ENCODE results near the gene GALNT17. TPM values are rescaled to one million over a fixed set of nuclear protein-coding genes. Genes with fewer than 3 reads are reported as not detected.

Gene GALNT17
- total RNA-seq, 3 donors from 2014 or later, result 1.2 to 9.9 (median 3.3) TPM

- no peak for DNase-seq (ENCODE audit: low spot score in 2 of 2)
- Histone ChIP-seq H3K27me3 (no peaks in the 10 kb centered on the region), H3K4me3 (no peak overlapping the region), H3K4me1 (no peaks in the 10 kb centered on the region), H3K36me3 (no peaks in the 10 kb centered on the region), H3K9me3 (no peaks in the 10 kb centered on the region), H3K27ac (no peak overlapping the region)
- intact Hi-C loops (cut with DNase I; ENCODE audit: low total_unique reads), result no loop called here
- TF ChIP-seq POLR2AphosphoS5 (IDR thresholded peaks at IDR 0.05) (no peak), POLR2A (IDR thresholded peaks at IDR 0.05) (no peak), CTCF (IDR thresholded peaks at IDR 0.05) (no peak)
These were observed 194.7 kb downstream of the GALNT17 start for GRCh38 chr7:71326595-71326994.

- H3K27ac ChIP-seq, result no peak overlapping the region
- no peak for DNase-seq (ENCODE audit: low spot score in 2 of 2)
- intact Hi-C loops (cut with DNase I; ENCODE audit: low total_unique reads), result no loop called here
- no peaks in the 10 kb centered on the region for H3K4me1 ChIP-seq
- no peaks in the 10 kb centered on the region for H3K36me3 ChIP-seq
- H3K27me3 ChIP-seq, result no peaks in the 10 kb centered on the region
- H3K4me3 ChIP-seq, result no peak overlapping the region
- TF ChIP-seq POLR2AphosphoS5 (IDR thresholded peaks at IDR 0.05) (no peak), POLR2A (IDR thresholded peaks at IDR 0.05) (no peak), CTCF (IDR thresholded peaks at IDR 0.05) (no peak)
- H3K9me3 ChIP-seq, result no peaks in the 10 kb centered on the region
These were observed 196.0 kb downstream of the GALNT17 start for GRCh38 chr7:71327946-71328345.

- TF ChIP-seq CTCF (IDR thresholded peaks at IDR 0.05) (no peak), POLR2AphosphoS5 (IDR thresholded peaks at IDR 0.05) (no peak), POLR2A (IDR thresholded peaks at IDR 0.05) (no peak)
- no peaks in the 10 kb centered on the region for H3K27me3 ChIP-seq
- no peaks in the 10 kb centered on the region for H3K4me1 ChIP-seq
- no peak for DNase-seq (ENCODE audit: low spot score in 2 of 2)
- no peak overlapping the region for H3K27ac ChIP-seq
- intact Hi-C loops (cut with DNase I; ENCODE audit: low total_unique reads), result no loop called here
- H3K36me3 ChIP-seq, result no peaks in the 10 kb centered on the region
- no peaks in the 10 kb centered on the region for H3K9me3 ChIP-seq
- H3K4me3 ChIP-seq, result no peak overlapping the region
These were observed 197.2 kb downstream of the GALNT17 start for GRCh38 chr7:71329030-71329660.

GRCh38 chr7:71332207-71332606 is 200.3 kb downstream of the GALNT17 start:
- intact Hi-C loops (cut with DNase I; ENCODE audit: low total_unique reads), result no loop called here
- TF ChIP-seq POLR2A (IDR thresholded peaks at IDR 0.05), result no peak
- TF ChIP-seq CTCF (IDR thresholded peaks at IDR 0.05), result no peak
- TF ChIP-seq POLR2AphosphoS5 (IDR thresholded peaks at IDR 0.05), result no peak
- H3K27ac ChIP-seq, result no peak overlapping the region
- DNase-seq (ENCODE audit: low spot score in 2 of 2), result no peak
- no peaks in the 10 kb centered on the region for H3K4me1 ChIP-seq
- H3K36me3 ChIP-seq, result no peaks in the 10 kb centered on the region
- no peak overlapping the region for H3K4me3 ChIP-seq
- no peaks in the 10 kb centered on the region for H3K27me3 ChIP-seq
- H3K9me3 ChIP-seq, result no peaks in the 10 kb centered on the region

GRCh38 chr7:71334541-71334940 is 202.6 kb downstream of the GALNT17 start:
- H3K27me3 ChIP-seq, result no peaks in the 10 kb centered on the region
- no peak overlapping the region for H3K27ac ChIP-seq
- H3K9me3 ChIP-seq, result no peaks in the 10 kb centered on the region
- H3K4me1 ChIP-seq, result no peaks in the 10 kb centered on the region
- H3K4me3 ChIP-seq, result no peak overlapping the region
- TF ChIP-seq CTCF (IDR thresholded peaks at IDR 0.05) (no peak), POLR2A (IDR thresholded peaks at IDR 0.05) (no peak), POLR2AphosphoS5 (IDR thresholded peaks at IDR 0.05) (no peak)
- no peaks in the 10 kb centered on the region for H3K36me3 ChIP-seq
- intact Hi-C loops (cut with DNase I; ENCODE audit: low total_unique reads), result no loop called here
- DNase-seq (ENCODE audit: low spot score in 2 of 2), result no peak

Measured in breast epithelium (tissue), 4 donors.